Measurements from ENCODE around the gene ATP2B2.

GRCh38 chr3:10383850-10384248, 121.5 kb downstream of the ATP2B2 start:
- no peak for TF ChIP-seq CTCF (IDR thresholded peaks at IDR 0.05)
- TF ChIP-seq POLR2A (IDR thresholded peaks at IDR 0.05) = no peak

All from thyroid gland (tissue), 4 donors.